ENCODE measurements around the gene RGS19.
"Not testable (repeated sequence)": the region's sequence is repeated elsewhere in the genome, so short reads cannot be mapped to it uniquely, and the experiment has no call there.

Gene RGS19

DNA sequence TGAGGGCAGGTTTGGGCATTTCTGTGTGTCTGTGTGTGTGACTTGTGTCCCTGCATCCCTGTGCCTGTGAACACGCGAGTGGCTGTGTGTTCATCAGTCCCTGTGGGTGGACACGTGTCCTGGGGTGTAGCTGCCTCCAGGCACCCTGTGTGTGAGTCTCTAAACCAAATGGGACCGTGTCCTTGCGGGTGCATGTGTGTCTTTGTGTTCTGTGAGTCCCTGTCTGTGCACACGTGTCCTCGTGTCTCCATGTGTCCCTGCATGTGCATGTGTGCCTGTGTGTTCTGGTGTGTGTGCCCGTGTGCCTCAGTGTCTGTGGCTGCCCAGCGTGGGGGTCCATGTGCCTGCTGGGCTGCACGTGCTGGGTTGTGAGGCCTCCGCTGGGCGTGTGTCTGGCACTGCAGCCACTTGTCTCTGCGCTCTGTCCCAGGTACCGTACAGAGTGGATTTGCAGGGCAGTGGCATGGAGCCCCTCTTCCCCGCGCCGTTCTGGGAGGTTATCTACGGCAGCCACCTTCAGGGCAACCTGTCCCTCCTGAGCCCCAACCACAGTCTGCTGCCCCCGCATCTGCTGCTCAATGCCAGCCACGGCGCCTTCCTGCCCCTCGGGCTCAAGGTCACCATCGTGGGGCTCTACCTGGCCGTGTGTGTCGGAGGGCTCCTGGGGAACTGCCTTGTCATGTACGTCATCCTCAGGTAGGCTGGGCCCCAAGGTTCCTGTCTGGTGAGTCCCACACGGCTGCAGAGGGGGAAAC is 13.1 kb upstream of the RGS19 start:
- no peak for DNase-seq

DNA sequence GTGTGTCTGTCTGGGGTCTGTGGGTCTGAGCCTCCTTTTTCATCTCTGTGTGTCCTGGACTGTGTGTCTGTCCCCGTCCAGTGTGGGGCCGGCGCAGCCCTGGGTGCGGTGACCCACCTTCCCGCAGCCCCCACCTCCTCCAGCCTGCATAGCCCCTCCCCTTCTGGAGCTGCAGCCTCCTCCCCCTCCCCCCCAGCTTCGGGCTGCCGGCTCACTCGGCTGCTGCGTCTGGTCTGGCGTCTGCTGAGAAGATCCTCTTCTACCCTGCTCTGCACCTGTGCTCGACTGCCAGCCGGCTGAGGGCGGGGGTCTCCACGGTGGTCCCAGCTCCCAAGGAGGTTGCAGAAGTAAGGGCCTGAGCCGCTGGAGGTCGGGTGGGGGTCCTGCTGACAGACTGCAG is 12.5 kb upstream of the RGS19 start:
- no peak for DNase-seq

DNA sequence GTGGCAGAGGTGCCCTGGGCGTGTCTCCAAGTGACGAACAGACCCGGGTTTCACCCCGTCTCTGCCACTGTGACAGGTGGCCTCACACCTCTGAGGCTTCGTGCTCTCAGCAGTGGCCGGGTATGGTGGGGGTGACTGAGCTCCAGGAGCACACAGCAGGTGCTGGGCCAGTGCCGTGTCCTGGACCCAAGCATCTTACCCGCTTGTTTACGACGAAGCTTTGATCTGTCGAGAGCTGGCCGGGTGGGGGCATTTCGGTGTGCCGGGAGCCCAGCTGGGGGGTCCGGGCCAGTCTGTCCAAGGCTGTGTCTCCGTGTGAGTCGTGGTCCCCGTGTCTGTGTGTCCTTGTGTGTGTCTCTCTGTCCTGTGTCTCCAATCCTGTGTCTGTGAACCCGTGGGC is 12.0 kb upstream of the RGS19 start:
- no peak for DNase-seq

DNA sequence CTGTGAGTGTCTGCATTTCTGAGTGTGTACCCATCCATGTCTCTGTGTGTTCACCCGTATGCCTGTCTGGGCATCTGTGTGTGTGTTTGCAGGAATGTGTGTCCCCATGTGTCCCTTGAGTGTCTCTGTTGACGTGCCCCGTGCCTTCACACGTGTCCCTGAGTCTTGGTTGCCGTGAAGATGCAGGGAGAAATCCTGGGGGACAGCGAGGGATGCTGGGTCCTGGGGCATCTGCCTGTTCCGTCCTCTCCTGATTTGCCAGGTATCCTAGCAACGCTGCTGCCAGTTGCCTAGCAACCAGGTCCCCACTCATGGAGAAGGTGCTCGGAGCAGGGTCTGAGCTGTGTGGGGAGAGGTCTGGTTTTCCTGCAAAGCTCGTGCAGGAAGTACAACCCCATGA is 10.8 kb upstream of the RGS19 start:
- DNase-seq: no peak

DNA sequence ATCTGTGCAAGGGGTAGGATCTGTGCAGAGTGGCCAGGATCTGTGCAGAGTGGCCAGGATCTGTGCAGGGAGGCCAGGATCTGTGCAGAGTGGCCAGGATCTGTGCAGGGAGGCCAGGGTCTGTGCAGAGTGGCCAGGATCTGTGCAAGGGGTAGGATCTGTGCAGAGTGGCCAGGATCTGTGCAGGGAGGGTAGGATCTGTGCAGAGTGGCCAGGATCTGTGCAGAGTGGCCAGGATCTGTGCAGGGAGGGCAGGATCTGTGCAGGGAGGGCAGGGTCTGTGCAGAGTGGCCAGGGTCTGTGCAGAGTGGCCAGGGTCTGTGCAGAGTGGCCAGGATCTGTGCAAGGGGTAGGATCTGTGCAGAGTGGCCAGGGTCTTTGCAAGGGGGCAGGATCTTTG is 9.3 kb upstream of the RGS19 start:
- DNase-seq: not testable (repeated sequence)

DNA sequence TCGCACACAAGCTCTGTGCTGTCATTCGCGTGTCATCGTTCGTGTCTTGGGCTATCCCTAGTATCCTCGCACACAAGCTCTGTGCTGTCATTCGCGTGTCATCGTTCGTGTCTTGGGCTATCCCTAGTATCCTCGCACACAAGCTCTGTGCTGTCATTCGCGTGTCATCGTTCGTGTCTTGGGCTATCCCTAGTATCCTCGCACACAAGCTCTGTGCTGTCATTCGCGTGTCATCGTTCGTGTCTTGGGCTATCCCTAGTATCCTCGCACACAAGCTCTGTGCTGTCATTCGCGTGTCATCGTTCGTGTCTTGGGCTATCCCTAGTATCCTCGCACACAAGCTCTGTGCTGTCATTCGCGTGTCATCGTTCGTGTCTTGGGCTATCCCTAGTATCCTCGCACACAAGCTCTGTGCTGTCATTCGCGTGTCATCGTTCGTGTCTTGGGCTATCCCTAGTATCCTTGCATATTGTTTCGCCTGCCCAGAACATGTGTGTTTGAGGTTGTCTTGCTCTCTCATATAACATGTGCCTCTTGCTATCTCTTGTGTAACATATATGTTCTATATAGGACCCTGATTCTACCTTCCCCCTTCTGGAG is 8.0 kb upstream of the RGS19 start:
- not testable (repeated sequence) for DNase-seq

DNA sequence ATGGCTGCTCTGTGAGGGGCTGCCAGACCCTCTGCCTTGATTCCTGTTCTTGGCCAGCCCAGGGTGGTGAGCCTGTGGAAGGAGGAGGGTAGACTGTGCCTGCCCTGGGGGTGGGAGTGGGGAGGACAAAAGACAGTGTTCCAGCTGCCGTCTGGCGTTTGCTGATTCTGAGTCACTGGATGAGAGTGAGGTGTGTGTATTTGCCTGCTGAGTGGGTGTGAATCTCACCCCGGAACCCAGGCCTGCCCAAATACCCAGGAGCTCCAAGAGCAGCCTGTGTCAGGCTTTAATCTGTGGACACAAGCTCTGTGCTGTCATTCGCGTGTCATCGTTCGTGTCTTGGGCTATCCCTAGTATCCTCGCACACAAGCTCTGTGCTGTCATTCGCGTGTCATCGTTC is 7.5 kb upstream of the RGS19 start:
- no peak for DNase-seq

DNA sequence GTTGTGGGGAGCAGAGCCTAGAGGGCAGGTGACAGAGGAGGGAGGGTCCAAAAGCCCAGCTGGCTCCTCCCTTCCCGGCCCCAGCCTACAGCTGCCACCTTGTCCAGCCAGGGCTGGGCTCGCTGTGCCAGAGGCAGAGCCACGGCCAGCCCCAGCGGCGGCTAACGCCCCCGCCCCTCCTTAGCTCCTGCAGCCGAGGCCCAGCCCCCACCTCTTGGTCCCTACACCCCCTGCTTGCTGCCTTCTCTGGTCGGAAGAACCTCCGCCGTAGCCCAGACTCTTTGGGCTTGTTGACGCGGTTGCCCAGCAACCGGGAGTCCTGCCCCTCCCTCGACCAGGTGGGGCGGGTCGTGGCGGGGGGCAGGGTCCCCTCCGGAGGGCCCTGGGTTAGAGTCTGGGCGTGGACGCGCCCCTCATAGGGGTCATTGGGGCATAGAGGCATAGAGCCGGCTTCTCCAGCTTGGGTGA is 5.4 kb upstream of the RGS19 start:
- DNase-seq: no peak

DNA sequence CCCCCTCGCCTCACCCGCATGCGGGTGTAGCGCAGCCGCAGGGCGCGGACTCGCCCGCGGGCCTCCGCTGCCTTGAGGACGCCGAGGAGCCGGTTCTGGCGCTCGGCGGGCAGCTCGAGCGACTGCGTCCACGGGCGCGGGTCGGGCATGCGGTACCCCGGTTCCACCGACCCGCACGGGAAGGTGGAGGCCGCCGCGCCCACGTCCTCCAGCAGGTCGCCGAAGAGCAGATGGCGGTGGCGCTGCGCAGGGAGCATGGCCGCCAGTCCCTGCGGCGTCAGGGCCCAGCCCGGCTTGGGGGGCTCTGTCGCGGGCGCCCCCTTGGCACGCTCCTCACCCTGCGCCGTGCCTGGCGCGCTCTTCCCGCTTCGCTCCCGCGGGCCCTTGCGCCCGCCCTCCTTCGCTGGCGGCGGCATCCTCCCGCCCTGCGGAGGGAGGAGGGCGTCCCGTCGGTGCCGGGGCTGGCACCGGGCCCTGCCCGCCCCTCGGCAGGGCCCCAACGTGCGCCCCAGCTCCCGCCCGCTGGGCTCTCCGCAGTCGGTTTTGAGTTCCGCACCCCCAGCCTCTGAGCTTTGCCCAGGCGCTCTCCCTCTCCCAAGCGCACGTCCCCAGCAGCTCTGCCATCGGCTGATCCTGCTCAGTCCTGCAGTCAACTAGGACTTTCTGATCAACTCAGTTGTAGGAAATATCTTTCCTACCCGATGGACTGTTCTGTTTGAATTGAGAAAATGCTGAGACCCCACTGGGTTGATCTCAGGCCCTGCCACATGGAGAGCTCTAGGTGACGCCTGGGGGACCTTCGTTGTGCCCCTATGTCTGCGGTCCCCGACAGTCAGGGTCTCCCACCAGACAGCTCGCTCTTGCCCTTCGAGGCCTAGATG is 4.7 kb upstream of the RGS19 start, which contains the start of gene LKAAEAR1:
LKAAEAR1 (minus strand) TSS at position 595 of the 881 bp plus-strand sequence; CDS start at position 416, 179 bp downstream.
- no peak for DNase-seq

DNA sequence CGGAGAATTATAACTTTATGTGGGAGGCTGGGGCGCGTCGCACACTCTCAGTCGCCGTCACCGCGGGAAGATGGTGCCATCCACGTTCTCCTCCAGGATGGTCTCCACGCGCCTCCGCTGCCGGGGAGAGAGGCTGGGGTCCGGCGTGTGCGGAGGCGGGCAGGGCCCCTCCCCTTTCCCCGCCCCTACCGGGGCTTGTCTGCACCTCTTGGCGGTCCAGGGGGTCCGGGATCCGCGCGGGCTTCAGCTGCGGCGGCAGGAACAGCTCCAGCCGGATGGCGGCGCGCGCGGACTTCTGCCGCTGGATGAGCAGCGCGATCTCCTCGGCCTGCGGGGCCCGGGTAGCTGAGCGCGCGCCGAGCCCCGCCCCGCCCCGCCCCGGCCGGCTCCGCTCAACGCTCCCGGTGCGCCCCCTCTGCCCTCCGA is 4.1 kb upstream of the RGS19 start:
- DNase-seq: peak; percentile 76

DNA sequence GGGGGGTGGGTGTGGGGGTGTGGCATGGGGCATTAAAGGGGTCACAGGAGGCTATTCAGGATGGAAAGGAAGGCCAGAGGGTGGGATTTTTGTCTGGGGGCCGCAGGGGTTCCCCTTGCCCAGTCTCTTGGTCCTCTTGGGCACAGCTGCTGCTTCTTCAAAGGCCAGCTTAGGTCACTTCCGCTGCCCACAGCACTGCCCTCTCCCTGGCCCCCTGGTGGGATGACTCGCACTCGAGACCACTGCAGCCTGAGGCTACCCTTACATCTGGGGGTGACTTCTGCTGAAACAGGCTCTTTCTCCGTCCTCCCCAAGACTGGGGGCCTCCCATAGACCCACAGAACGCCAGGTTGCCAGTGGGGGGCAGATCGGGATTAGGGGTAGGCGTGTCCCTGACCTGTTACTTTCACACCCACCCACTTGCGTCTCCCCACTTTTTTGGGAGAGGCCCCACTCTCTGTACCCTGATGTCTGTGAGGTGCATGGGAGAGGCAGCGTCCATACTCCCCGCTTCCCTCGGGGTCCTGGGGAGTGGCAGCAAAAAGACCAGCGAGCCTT is 3.6 kb upstream of the RGS19 start:
- DNase-seq: no peak

DNA sequence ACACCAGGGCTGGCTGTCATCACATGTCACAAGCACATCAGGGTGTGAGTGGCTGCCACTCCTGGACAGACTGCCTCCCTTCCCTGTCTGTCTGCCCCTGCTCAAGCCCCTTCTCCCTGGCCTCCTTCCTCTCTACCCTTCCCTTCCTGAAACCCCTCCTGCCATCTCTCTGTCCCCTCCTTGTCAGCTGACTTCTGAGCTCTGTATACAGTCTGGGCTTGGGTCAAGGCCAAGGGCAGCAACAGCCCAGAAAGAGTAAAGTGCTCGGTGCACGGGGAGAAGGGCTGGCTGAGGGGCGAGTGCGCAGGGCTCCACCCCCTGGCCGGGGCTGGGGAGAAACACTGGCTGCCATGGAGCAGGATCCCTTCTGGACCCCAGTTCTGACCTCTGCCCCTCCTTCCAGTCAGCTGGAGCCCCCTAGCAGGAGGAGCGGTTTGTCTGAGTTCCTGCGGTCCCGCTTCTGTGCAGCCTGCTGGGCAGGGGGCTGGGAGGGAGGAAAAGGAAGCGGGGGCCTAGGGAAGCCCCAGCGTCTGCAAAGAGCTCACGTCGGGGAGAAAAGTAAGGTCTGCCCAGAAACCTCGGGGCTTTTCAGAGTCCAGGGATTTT is 2.9 kb upstream of the RGS19 start:
- no peak for DNase-seq

DNA sequence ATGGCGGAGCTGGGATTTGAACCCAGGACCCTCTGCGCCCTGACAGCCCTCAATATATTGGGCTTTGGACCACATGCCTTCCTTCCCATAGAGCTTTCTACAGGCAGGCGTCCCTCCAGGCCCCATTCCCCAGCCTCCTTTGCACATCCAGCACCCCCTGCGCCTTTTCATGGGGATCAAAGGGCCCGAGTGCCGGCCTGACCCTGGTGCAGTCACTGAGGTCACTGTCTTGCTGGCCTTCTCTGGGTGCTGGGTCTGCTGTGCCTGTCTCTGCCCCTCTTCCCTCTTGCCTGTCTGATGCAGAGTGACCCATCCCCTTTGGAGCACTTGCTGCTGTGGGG is 2.3 kb upstream of the RGS19 start:
- DNase-seq: no peak

DNA sequence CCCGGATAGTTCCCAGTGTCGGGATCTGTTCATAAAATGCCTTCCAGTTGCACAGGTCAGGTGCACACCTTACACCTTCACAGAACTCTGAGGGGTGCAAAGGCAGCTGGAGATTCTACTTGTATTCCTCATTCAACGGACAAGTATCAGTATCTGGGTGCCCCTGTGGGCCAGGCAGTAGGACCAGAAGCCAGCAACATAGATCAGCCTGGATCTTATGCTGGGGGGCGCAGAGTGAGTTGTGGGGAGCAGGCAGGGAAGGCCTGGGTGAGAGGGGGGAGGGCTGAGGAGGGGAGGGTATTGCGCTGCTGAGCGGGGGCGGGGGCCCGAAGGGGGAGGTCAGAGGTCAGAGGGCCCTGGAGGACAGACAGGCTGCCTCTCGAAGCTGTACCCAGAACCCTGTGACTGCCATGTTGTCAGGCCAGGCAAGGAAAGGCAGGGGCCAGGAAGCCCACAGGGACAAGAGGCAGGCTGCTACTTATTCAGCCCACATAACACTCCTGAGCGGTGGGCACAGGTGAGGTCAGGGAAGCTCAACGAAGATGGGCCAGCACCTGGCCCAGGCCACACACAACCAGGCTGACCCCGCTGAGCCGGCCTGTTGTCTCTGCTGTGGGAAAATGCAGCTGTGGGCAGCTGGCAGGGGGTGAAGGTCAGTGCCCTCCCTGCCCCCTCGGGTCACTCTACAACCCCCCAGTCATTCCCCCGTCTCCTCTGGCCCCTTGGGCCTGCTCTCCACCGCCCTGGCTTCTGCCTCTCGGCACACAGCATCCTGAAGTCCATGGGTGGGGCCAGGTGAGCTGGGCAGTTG is 1.7 kb upstream of the RGS19 start:
- no peak for DNase-seq

DNA sequence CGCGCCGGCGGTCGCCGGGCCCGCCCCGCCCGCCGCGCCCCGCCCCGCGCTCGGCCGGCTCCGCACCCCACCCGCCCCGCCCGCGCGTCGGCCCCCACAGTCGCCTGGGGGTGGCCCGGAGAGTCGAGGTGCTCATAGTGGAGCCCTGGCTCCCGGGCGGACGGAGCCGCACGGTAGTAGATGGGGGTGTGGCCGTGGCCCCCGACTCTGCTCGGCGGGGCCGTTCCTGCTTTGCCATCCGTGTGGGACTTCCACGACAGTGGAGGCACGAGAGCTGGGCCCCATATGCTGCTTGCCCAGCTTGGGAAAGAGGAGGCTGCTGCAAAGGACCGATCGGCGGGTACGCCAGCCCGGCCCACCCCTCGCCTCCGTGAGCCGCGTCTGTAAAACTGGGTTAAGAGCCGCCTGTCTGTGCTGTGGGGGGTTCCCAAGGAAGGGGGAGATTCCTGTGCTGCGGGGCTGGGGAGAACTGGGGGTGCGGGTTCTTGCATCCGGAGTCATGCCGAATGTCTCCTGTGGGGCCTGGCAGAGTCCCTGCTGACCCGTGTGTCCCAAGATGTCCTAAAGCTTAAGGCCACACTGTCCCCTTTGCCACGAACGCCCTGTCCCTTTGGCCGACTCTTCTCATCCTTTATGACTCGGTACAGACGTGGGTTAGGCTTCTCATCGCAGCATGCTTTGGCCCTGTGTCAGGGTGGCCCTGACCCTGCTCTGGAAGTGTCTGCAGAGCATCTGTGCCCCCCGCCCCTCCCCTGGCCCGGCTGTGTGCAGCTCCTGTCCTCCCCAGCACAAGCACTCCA is 895 bp upstream of the RGS19 start, which contains the start of gene OPRL1:
OPRL1 (plus strand) TSS at position 70 of the 800 bp plus-strand sequence. CDS start 12,639 bp downstream, outside the sequence.
- peak; percentile 41 for DNase-seq

DNA sequence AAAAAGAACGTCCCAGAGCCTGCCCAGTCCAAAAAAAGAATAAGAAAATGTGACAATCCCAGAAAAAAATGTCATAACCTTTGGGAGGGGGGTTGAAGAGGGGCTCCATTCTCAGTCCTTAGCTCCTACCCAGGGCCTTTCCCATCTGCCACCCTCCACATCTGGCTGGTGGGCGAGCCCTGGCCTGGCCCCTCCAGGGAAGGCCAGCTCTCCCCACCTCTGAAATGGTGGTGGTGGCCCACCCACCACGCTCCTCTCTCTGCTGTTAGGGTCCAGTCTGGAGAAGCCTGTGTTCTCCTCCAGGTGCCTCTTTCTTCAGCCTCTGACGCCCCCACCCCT is 415 bp downstream of the RGS19 start:
- DNase-seq: no peak

DNA sequence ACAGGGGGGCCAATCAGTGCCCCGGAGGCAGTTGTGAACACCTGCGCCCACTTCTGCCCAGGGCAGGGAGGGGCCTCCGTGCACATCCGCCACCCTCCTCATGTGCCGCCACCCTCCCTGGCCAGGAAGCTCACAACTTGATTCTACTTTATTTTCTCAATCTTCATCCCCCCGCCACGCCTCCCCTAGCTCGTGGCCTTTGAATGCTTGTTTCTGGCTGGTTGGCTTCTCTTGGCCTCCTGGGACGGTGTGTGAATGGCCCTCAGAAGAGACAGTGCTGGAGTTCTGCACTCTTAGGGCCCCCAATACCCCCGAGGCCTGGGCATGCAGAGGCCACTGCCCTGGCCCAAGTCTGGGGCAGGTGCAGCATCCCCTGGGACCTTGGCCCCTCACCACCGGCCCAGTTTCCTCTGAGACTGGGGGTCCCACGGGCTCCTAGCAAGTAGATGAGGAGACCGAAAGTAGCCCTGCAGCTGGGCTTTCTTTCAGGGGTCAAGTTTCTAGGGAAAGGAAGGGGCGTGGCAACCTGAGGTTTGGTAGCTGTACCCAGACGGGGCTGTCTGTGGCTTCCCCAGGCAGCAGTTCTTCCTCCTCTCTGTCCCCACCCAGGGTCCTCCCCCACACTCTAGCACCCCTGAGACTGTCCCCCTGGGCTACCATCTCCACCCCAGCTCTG is 1.3 kb downstream of the RGS19 start:
- DNase-seq: peak; percentile 66

DNA sequence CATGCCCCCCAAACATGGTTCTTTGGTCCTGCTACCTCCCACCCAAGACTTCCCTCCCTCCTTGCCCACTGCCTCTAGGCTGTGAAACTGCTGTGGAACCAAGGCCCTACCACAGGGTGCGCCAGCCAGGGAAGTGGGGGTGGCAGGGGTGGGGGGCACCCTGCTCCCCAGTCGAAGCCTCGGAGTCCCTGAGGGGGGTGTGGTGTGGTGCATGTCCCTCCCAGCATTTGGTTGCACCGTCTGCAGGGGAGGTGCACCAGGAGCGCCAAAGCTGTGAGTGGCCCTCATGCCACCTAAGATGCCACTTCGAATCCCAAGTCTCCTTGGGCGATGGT is 1.8 kb downstream of the RGS19 start:
- no peak for DNase-seq

DNA sequence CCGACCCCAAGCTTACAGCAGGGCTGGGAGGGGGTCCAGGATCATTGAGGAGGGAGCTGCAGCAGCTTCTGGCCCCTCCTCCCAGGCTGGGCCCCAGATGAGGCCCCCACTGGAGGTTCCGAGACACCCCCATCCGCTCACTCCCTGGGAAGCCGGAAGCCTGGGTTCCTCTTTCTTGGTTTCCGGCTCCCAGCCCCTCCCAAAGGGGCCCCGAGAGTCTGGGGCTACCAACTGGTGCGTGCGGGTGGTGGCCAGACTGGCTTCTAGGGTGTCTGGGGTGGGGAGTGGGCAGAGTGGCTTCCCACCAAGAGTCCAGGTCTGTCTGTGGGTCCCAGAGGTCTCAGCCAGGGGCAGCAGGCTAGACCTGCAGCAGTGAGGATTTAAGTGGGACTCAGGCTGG is 2.2 kb downstream of the RGS19 start:
- peak; percentile 53 for DNase-seq

All from CD4-positive, alpha-beta T cell treated with Interferon gamma for 1 hour (primary cell).